HepG2 (cell line): ENCODE data around the gene RGL3. TPM values are rescaled to one million over a fixed set of nuclear protein-coding genes. Genes with fewer than 3 reads are reported as not detected.

Source experiments
- CEBPZ ChIP-seq: IDR thresholded peaks from 2 replicates; pipeline ENCODE4 v1.6.1; 2012; ENCODE audit warnings: low read length, improper control_type of control experiment
- CHD2 ChIP-seq: IDR thresholded peaks from 2 replicates; pipeline ENCODE4 v1.6.1; 2011; ENCODE audit warnings: low read depth, low read length, improper control_type of control experiment
- EED ChIP-seq: sonication (generic); formaldehyde crosslinking; IDR thresholded peaks from 2 replicates; pipeline ENCODE4 v1.5.0; 2020; ENCODE audit warnings: mild to moderate bottlenecking, missing genetic modification reagents
- FOXA3 ChIP-seq: IDR thresholded peaks from 2 replicates; pipeline ENCODE4 v1.6.1; 2016; ENCODE audit warnings: missing genetic modification reagents, missing compliant biosample characterization
- GZF1 ChIP-seq: sonication (generic); formaldehyde crosslinking; IDR thresholded peaks from 2 replicates; pipeline ENCODE4 v1.5.1; 2020; ENCODE audit warnings: mild to moderate bottlenecking, missing genetic modification reagents
- KLF6 ChIP-seq: IDR thresholded peaks from 2 replicates; pipeline ENCODE4 v1.8.0; 2016; ENCODE audit warnings: missing biosample characterization, missing genetic modification reagents
- MAZ ChIP-seq, 2 experiments: sonication (generic) in 1 of 2; formaldehyde crosslinking in 1 of 2; IDR thresholded peaks; 2 replicates each; pipeline versions ENCODE4 v1.5.0 to v1.6.1; 2012 to 2020; ENCODE audit warnings: low read depth in 2 of 2, mild to moderate bottlenecking in 2 of 2, borderline replicate concordance in 1 of 2, improper control_type of control experiment in 1 of 2, low read length in 1 of 2, missing genetic modification reagents in 1 of 2, moderate library complexity in 1 of 2
- MEIS1 ChIP-seq: sonication (generic); formaldehyde crosslinking; IDR thresholded peaks from 2 replicates; pipeline ENCODE4 v1.9.0; 2021; ENCODE audit warnings: mild to moderate bottlenecking, missing genetic modification reagents, moderate library complexity, borderline replicate concordance
- MIER3 ChIP-seq: IDR thresholded peaks from 2 replicates; pipeline ENCODE4 v1.6.1; 2016; ENCODE audit warnings: missing compliant biosample characterization, borderline replicate concordance
- NR3C1 ChIP-seq: sonication (generic); formaldehyde crosslinking; IDR thresholded peaks from 2 replicates; pipeline ENCODE4 v1.4.0; 2020; ENCODE audit warnings: missing genetic modification reagents
- PRMT3 ChIP-seq: sonication (generic); formaldehyde crosslinking; IDR thresholded peaks from 2 replicates; pipeline ENCODE4 v1.8.1; 2022; ENCODE audit warnings: low read depth, mild to moderate bottlenecking, moderate library complexity, missing genetic modification reagents, borderline replicate concordance
- RARA ChIP-seq: IDR thresholded peaks from 2 replicates; pipeline ENCODE4 v1.6.1; 2016; ENCODE audit warnings: missing genetic modification reagents, missing compliant biosample characterization
- REXO4 ChIP-seq: sonication (generic); formaldehyde crosslinking; IDR thresholded peaks from 2 replicates; pipeline ENCODE4 v1.8.0; 2022; ENCODE audit warnings: missing genetic modification reagents, mild to moderate bottlenecking, borderline replicate concordance
- RXRB ChIP-seq: IDR thresholded peaks from 2 replicates; pipeline ENCODE4 v1.6.1; 2016; ENCODE audit warnings: borderline replicate concordance, missing genetic modification reagents, missing compliant biosample characterization
- ZNF234 ChIP-seq: sonication (generic); formaldehyde crosslinking; conservative IDR thresholded peaks from 2 replicates; pipeline ENCODE4 v1.5.1; 2020; ENCODE audit warnings: mild to moderate bottlenecking, missing genetic modification reagents
- ZNF264 ChIP-seq: sonication (generic); formaldehyde crosslinking; IDR thresholded peaks from 2 replicates; pipeline ENCODE4 v1.4.0; 2020; ENCODE audit warnings: missing genetic modification reagents
- ZNF441 ChIP-seq: sonication (generic); formaldehyde crosslinking; IDR thresholded peaks from 2 replicates; pipeline ENCODE4 v1.7.0; 2021; ENCODE audit warnings: missing genetic modification reagents, borderline replicate concordance
- ZNF784 ChIP-seq: sonication (generic); formaldehyde crosslinking; IDR thresholded peaks from 2 replicates; pipeline ENCODE4 v1.5.1; 2020; ENCODE audit warnings: missing genetic modification reagents, mild to moderate bottlenecking, borderline replicate concordance
- polyA plus RNA-seq, 8 experiments: library from polyadenylated mRNA; depleted of rRNA in 3 of 8; stranded (reverse) in 7 of 8; unstranded in 1 of 8; fragments of >200 nt; fragmentation: Illumina TruSeq in 4 of 8; extraction: Trizol in 4 of 8; gene quantifications; 2 replicates each; pipeline versions ENCODE4 v1.2.1 to v1.2.3, GENCODE V29; 2011 to 2016; ENCODE audit warnings: low read depth in 4 of 8, missing spikeins in 1 of 8, mixed read lengths in 1 of 8; ENCODE audit not compliant: insufficient read depth in 1 of 8
- total RNA-seq, 5 experiments: library from RNA; depleted of rRNA; stranded (reverse); fragments of >200 nt; fragmentation: Illumina TruSeq; extraction: Trizol; gene quantifications; 2 replicates each; pipeline ENCODE4 v1.2.3, GENCODE V29; 2016; ENCODE audit warnings: low read depth in 1 of 5
- TF ChIP-seq, protein P1 (sequence below): sonication (generic); formaldehyde crosslinking; IDR thresholded peaks from 2 replicates; pipeline ENCODE4 v1.5.1; 2020; ENCODE audit warnings: missing genetic modification reagents, mild to moderate bottlenecking, borderline replicate concordance
- TF ChIP-seq, protein P2 (sequence below): sonication (generic); formaldehyde crosslinking; IDR thresholded peaks from 2 replicates; pipeline ENCODE4 v1.8.1; 2022; ENCODE audit warnings: mild to moderate bottlenecking, missing genetic modification reagents

The RGL3 gene
- total and polyA plus RNA-seq, 2 of the 13 experiments (the other 11 are each of a cell fraction or from before 2014, with no cell fraction given) = 4.2 to 7.6 TPM

GRCh38 chr19:11374433-11375142 is 44.5 kb downstream of the RGL3 start, which contains the start of gene SWSAP1 (continued):
- TF ChIP-seq, protein P1, sequence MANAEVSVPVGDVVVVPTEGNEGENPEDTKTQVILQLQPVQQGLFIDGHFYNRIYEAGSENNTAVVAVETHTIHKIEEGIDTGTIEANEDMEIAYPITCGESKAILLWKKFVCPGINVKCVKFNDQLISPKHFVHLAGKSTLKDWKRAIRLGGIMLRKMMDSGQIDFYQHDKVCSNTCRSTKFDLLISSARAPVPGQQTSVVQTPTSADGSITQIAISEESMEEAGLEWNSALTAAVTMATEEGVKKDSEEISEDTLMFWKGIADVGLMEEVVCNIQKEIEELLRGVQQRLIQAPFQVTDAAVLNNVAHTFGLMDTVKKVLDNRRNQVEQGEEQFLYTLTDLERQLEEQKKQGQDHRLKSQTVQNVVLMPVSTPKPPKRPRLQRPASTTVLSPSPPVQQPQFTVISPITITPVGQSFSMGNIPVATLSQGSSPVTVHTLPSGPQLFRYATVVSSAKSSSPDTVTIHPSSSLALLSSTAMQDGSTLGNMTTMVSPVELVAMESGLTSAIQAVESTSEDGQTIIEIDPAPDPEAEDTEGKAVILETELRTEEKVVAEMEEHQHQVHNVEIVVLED (CRISPR knock-in tag) = peak; percentile 90
- TF ChIP-seq RARA (CRISPR knock-in tag) = peak; percentile 62
- TF ChIP-seq ZNF234 (CRISPR knock-in tag) = no peak
- 0 out of 2 replicates have a peak, but pooled peaks have one; percentile 37 for TF ChIP-seq GZF1 (CRISPR knock-in tag)
- no peak for TF ChIP-seq EED (CRISPR knock-in tag)
- no peak for TF ChIP-seq CHD2
- TF ChIP-seq PRMT3 (CRISPR knock-in tag) = 0 out of 2 replicates have a peak, but pooled peaks have one; percentile 29
- TF ChIP-seq MEIS1 (CRISPR knock-in tag) = peak; percentile 88
- 0 out of 2 replicates have a peak, but pooled peaks have one; percentile 18 for TF ChIP-seq RXRB (CRISPR knock-in tag)
- TF ChIP-seq ZNF784 (CRISPR knock-in tag) = peak; percentile 84; the same call in 1 of the 2 replicates
- TF ChIP-seq, protein P2, sequence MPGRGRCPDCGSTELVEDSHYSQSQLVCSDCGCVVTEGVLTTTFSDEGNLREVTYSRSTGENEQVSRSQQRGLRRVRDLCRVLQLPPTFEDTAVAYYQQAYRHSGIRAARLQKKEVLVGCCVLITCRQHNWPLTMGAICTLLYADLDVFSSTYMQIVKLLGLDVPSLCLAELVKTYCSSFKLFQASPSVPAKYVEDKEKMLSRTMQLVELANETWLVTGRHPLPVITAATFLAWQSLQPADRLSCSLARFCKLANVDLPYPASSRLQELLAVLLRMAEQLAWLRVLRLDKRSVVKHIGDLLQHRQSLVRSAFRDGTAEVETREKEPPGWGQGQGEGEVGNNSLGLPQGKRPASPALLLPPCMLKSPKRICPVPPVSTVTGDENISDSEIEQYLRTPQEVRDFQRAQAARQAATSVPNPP = peak; percentile 75; the same call in 1 of the 2 replicates
- peak; percentile 63; the same call in 1 of the 2 replicates for TF ChIP-seq MIER3 (CRISPR knock-in tag)
- peak; percentile 86; the same call in 1 of the 2 replicates for TF ChIP-seq ZNF441
- TF ChIP-seq FOXA3 (CRISPR knock-in tag) = peak; percentile 45; the same call in 1 of the 2 replicates
- TF ChIP-seq KLF6 (CRISPR knock-in tag) = peak; percentile 87
- TF ChIP-seq ZNF264 (CRISPR knock-in tag) = no peak
- TF ChIP-seq REXO4 (CRISPR knock-in tag) = no peak
- TF ChIP-seq MAZ (IDR thresholded peaks at IDR 0.05; ENCODE audit: borderline replicate concordance, low read depth, low read length) = 0 out of 2 replicates have a peak, but pooled peaks have one; percentile 22
- TF ChIP-seq MAZ (CRISPR knock-in tag; IDR thresholded peaks at IDR 0.05; ENCODE audit: low read depth) = peak; percentile 84
- peak; percentile 72 for TF ChIP-seq CEBPZ
- TF ChIP-seq NR3C1 (CRISPR knock-in tag) = no peak
